Right forelimb (tissue), 1 donor: Measurements from ENCODE around the gene MMP15.
A peak's percentile ranks its signal among the peaks of the same experiment; 100 is the strongest.
"Not testable (repeated sequence)": the region's sequence is repeated elsewhere in the genome, so short reads cannot be mapped to it uniquely, and the experiment has no call there.

ENCODE experiments used
- DNase-seq: peaks from one replicate; pipeline ENCODE4 v3.0.0-alpha.2; 2018

Gene MMP15

GRCh38 chr16:58087209-58087913 lies 61.8 kb downstream of the MMP15 start:
- no peak for DNase-seq

GRCh38 chr16:58088091-58088490 lies 62.5 kb downstream of the MMP15 start:
- peak; percentile 75 for DNase-seq

DNA sequence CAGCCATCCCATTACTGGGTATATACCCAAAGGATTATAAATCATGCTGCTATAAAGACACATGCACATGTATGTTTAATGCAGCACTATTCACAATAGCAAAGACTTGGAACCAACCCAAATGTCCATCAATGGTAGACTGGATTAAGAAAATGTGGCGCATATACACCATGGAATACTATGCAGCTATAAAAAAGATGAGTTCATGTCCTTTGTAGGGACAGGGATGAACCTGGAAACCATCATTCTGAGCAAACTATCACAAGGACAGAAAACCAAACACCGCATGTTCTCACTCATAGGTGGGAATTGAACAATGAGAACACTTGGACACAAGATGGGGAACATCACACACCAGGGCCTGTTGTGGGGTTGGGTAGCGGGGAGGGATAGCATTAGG lies 64.8 kb downstream of the MMP15 start:
- not testable (repeated sequence) for DNase-seq

GRCh38 chr16:58094026-58094425 lies 68.5 kb downstream of the MMP15 start:
- DNase-seq: no peak

GRCh38 chr16:58094791-58095574 lies 69.4 kb downstream of the MMP15 start:
- no peak for DNase-seq

DNA sequence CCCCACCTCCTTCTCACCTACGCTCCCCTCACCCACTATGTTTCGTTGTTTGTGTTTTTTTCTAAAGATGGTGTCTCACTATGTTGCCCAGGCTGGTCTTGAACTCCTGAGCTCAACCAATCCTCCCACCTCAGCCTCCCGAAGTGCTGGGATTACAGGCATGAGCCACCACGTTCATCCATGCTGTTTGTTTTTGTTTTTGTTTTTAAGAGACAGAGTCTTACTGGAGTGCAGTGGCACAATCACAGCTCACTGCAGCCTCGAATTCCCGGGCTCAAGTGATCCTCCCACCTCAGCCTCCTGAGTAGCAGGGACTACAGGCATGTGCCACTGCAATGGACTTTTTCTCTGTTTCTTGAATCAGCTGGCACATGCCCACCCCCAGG lies 70.0 kb downstream of the MMP15 start:
- DNase-seq: not testable (repeated sequence)

DNA sequence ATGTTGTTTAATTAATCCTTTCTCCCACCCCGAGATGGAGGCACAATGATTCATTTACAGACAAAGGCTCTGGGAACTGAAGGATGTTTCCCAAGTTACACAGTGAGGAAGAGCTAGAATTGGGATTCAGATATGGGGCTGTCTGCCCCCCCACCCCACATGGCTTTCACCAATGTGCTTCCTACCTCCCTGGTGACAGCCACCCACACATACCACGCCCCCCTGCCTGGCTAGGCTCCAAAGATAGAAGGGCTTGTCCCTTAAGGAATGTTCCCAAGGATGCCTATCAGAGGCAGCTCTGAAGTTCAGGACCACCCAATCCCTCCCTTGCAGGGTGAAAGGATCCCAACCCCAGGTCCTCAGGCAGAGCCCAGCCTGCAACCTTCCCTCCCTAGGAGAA lies 70.7 kb downstream of the MMP15 start:
- no peak for DNase-seq
